Gastroesophageal sphincter (tissue), 3 donors: ENCODE measurements around the gene ELF1.

Experiments
- CTCF ChIP-seq, 4 experiments: fragments of 200-600 bp in 2 of 4; fragments of 450-650 bp in 2 of 4; sonication (generic) in 1 of 4; IDR thresholded peaks; one replicate each; pipeline ENCODE4 v1.5.1; 2017 to 2019; ENCODE audit warnings: antibody characterized with exemption in 4 of 4, mild to moderate bottlenecking in 2 of 4, moderate library complexity in 2 of 4
- EP300 ChIP-seq: sonication (generic); formaldehyde crosslinking; IDR thresholded peaks from one replicate; pipeline ENCODE4 v1.6.1; 2017; ENCODE audit warnings: antibody characterized with exemption, mild to moderate bottlenecking
- POLR2AphosphoS5 ChIP-seq: sonication (generic); formaldehyde crosslinking; IDR thresholded peaks from one replicate; pipeline ENCODE4 v1.6.1; 2017; ENCODE audit warnings: antibody characterized with exemption

DNA sequence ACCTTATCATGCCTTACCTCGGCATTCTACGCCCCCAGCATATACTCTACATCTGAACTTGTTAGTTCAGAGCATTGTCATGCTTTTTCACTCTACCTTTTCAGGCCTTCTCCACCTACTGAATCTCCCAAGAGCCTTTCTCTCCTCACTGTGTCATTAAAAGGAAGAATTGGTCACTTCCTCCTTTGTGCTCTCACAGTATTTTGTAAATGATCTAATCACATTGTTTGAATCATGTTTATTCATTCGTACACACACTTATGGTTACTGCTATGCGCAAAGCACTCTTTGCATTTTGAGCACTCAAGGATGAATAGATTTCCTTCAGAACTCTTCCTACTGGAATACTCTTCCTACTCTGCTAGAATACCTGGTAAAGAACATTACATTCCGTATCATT lies 15.8 kb upstream of the ELF1 start:
- TF ChIP-seq POLR2AphosphoS5 (no peak), CTCF (IDR thresholded peaks at IDR 0.05) (no peak), EP300 (no peak)
